NCI-H1930 (cell line): ENCODE data around the gene ZNF276.
"Not testable (repeated sequence)": the region's sequence is repeated elsewhere in the genome, so short reads cannot be mapped to it uniquely, and the experiment has no call there.

Source experiments
- DNase-seq, 2 experiments: peaks; one replicate each; lab custom pipeline; 2025; lab: John Stamatoyannopoulos, UW

ZNF276 gene

GRCh38 chr16:89783952-89784351 lies 62.6 kb downstream of the ZNF276 start:
- DNase-seq: not testable (repeated sequence)

- no peak for DNase-seq
Measured at GRCh38 chr16:89784406-89784805, 63.1 kb downstream of the ZNF276 start.

- DNase-seq: no peak
Measured at GRCh38 chr16:89785523-89786155, 64.3 kb downstream of the ZNF276 start.

- no peak for DNase-seq
Measured at GRCh38 chr16:89786474-89787364, 65.4 kb downstream of the ZNF276 start.

- DNase-seq: no peak
Measured at GRCh38 chr16:89787365-89787805, 66.0 kb downstream of the ZNF276 start.
